GM19463 (cell line): ENCODE measurements around the gene TACC3.

ENCODE experiments used
- ATAC-seq: cut with Tn5 transposase; IDR thresholded peaks from one replicate; pipeline ENCODE4 v1.9.1; 2021; ENCODE audit warnings: mild to moderate bottlenecking, moderate library complexity; ENCODE audit not compliant: unreplicated experiment

The TACC3 gene

GRCh38 chr4:1721003-1721665 is at the start of gene TACC3, which contains the start of gene TMEM129:
Gene TACC3, plus strand, starts transcription at chr4:1721521. Its CDS starts 1,901 bp downstream, at chr4:1723422.
Gene TMEM129, minus strand, starts transcription at chr4:1721323. Its CDS starts 486 bp downstream, at chr4:1720837.
- ATAC-seq: peak; percentile 81

- ATAC-seq: no peak
Measured at GRCh38 chr4:1673671-1674070, 47.6 kb upstream of the TACC3 start.

- no peak for ATAC-seq
Measured at GRCh38 chr4:1674682-1675081, 46.6 kb upstream of the TACC3 start.

GRCh38 chr4:1675136-1675801 is 46.1 kb upstream of the TACC3 start:
- ATAC-seq: no peak

GRCh38 chr4:1675802-1676137 is 45.6 kb upstream of the TACC3 start:
- no peak for ATAC-seq

- ATAC-seq: no peak
Measured at GRCh38 chr4:1676605-1677525, 44.5 kb upstream of the TACC3 start.

GRCh38 chr4:1678244-1678643 is 43.1 kb upstream of the TACC3 start:
- no peak for ATAC-seq

- ATAC-seq: no peak
Measured at GRCh38 chr4:1682860-1683259, 38.5 kb upstream of the TACC3 start.

GRCh38 chr4:1683261-1683735 is 38.0 kb upstream of the TACC3 start:
- ATAC-seq: no peak

- ATAC-seq: peak; percentile 92
Measured at GRCh38 chr4:1683736-1684505, 37.4 kb upstream of the TACC3 start, which contains the start of gene FAM53A. Gene FAM53A, minus strand, starts transcription at chr4:1684313. Its CDS starts 15,572 bp downstream, at chr4:1668741.

- ATAC-seq: peak; percentile 4
Measured at GRCh38 chr4:1684506-1685234, 36.7 kb upstream of the TACC3 start.

- no peak for ATAC-seq
Measured at GRCh38 chr4:1685235-1686150, 35.8 kb upstream of the TACC3 start.

- ATAC-seq: no peak
Measured at GRCh38 chr4:1686440-1687036, 34.8 kb upstream of the TACC3 start.

GRCh38 chr4:1690698-1691097 is 30.6 kb upstream of the TACC3 start:
- no peak for ATAC-seq

- no peak for ATAC-seq
Measured at GRCh38 chr4:1691737-1692373, 29.5 kb upstream of the TACC3 start.

GRCh38 chr4:1693131-1693896 is 28.0 kb upstream of the TACC3 start:
- peak; percentile 73 for ATAC-seq

- ATAC-seq: no peak
Measured at GRCh38 chr4:1695913-1696312, 25.4 kb upstream of the TACC3 start.
